ENCODE results near the gene AHI1.

GRCh38 chr6:135490381-135490780 is 7.2 kb downstream of the AHI1 start:
- TF ChIP-seq EZH2phosphoT487 (IDR thresholded peaks at IDR 0.05; ENCODE audit: low read depth) = no peak
- TF ChIP-seq, protein P1, sequence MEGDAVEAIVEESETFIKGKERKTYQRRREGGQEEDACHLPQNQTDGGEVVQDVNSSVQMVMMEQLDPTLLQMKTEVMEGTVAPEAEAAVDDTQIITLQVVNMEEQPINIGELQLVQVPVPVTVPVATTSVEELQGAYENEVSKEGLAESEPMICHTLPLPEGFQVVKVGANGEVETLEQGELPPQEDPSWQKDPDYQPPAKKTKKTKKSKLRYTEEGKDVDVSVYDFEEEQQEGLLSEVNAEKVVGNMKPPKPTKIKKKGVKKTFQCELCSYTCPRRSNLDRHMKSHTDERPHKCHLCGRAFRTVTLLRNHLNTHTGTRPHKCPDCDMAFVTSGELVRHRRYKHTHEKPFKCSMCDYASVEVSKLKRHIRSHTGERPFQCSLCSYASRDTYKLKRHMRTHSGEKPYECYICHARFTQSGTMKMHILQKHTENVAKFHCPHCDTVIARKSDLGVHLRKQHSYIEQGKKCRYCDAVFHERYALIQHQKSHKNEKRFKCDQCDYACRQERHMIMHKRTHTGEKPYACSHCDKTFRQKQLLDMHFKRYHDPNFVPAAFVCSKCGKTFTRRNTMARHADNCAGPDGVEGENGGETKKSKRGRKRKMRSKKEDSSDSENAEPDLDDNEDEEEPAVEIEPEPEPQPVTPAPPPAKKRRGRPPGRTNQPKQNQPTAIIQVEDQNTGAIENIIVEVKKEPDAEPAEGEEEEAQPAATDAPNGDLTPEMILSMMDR (IDR thresholded peaks at IDR 0.05; ENCODE audit: low read depth, low read length) = no peak

Data from OCI-LY3 (cell line).